HepG2 (cell line): ENCODE measurements around the gene TMPRSS7.

Experiments
- BCL6 ChIP-seq: IDR thresholded peaks from 2 replicates; pipeline ENCODE4 v1.6.1; 2016; ENCODE audit warnings: missing genetic modification reagents, missing compliant biosample characterization
- CTCF ChIP-seq: sonication (generic); formaldehyde crosslinking; IDR thresholded peaks from 2 replicates; pipeline ENCODE4 v1.5.0; 2020; ENCODE audit warnings: mild to moderate bottlenecking, missing genetic modification reagents, moderate library complexity
- NFIC ChIP-seq: IDR thresholded peaks from 2 replicates; pipeline ENCODE4 v1.6.1; 2012; ENCODE audit warnings: mild to moderate bottlenecking, low read length, inconsistent platforms
- NR3C1 ChIP-seq: sonication (generic); formaldehyde crosslinking; IDR thresholded peaks from 2 replicates; pipeline ENCODE4 v1.4.0; 2020; ENCODE audit warnings: missing genetic modification reagents
- SRSF9 ChIP-seq: fragments of 200-400 bp; formaldehyde crosslinking; IDR thresholded peaks from 2 replicates; pipeline ENCODE4 v1.6.1; 2018; ENCODE audit warnings: borderline replicate concordance, mild to moderate bottlenecking, low read depth, low read length; ENCODE audit not compliant: insufficient read depth, poor library complexity, severe bottlenecking
- THAP7 ChIP-seq: sonication (generic); formaldehyde crosslinking; IDR thresholded peaks from 2 replicates; pipeline ENCODE4 v1.8.1; 2023; ENCODE audit warnings: mild to moderate bottlenecking, missing genetic modification reagents
- ZBTB26 ChIP-seq: IDR thresholded peaks from 2 replicates; pipeline ENCODE4 v1.6.1; 2016; ENCODE audit warnings: missing compliant biosample characterization, missing genetic modification reagents, borderline replicate concordance
- ZBTB33 ChIP-seq: sonication (generic); formaldehyde crosslinking; IDR thresholded peaks from 2 replicates; pipeline ENCODE4 v1.4.0; 2020; ENCODE audit warnings: missing genetic modification reagents
- ZNF513 ChIP-seq: sonication (generic); formaldehyde crosslinking; conservative IDR thresholded peaks from 2 replicates; pipeline ENCODE4 v1.5.0; 2020; ENCODE audit warnings: missing genetic modification reagents

GRCh38 chr3:111999484-112000324, 34.8 kb upstream of the TMPRSS7 start:
- TF ChIP-seq CTCF, result no peak
- no peak for TF ChIP-seq NFIC
- TF ChIP-seq ZBTB33 (CRISPR knock-in tag), result no peak
- TF ChIP-seq NR3C1 (CRISPR knock-in tag), result no peak
- no peak for TF ChIP-seq ZBTB26
- TF ChIP-seq SRSF9, result no peak
- no peak for TF ChIP-seq BCL6
- no peak for TF ChIP-seq THAP7
- no peak for TF ChIP-seq ZNF513 (CRISPR knock-in tag)
